ENCODE data around the gene UBQLN4.

UBQLN4 gene

DNA sequence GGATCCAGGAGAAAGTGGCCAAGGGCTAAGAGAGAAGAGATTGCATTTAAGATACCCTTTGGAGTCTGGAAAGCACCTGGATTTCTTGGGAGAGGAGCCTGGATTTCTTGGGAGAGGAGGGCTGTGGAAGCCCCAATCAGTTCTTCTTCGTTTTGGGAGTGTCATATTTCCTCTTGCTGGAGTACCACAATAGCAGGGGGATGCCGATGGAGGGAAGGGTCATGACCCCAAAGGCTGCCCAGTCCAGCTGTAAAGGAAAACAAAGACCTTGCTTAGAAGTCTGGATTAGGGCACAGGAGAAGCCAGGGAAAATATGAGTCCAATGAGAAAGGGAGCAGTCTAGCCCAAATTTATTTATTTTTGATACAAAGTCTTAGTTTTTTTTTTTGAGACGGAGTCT is 44.2 kb downstream of the UBQLN4 start:
- no peak for DNase-seq

DNA sequence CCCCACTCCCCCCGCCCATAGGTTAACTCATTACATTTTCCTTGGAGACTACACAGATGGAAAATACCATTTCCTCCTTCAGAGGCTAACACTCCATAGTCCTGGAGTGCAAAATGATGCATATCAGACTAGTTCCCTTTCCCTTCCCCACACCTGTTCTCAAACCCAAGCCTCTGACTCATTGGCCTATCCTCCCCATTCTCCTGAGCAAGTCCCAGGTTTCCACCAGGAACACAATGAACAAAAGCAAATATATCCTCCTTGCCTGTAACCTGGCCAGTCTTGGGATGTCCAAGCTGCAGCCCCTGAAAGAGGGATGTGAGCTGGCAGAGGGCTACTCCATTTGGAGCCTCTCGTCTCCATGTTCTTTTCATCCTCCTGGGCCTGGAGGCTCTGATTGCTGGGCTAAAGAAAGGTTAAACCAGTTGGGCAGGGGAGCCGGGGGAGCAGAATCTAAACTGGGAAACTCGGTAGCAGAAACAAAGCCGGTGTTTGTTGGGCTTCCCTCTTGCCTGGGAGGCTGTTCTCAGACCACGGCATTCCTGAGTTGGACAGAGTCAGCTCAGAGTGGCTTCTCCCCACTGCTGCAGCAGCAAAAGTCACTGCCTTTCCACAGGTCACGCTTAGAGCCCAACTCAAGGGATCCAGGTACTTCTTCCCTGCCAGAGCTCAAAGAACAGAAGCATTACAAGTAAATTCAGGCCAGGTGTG is 46.8 kb downstream of the UBQLN4 start:
- DNase-seq = no peak

DNA sequence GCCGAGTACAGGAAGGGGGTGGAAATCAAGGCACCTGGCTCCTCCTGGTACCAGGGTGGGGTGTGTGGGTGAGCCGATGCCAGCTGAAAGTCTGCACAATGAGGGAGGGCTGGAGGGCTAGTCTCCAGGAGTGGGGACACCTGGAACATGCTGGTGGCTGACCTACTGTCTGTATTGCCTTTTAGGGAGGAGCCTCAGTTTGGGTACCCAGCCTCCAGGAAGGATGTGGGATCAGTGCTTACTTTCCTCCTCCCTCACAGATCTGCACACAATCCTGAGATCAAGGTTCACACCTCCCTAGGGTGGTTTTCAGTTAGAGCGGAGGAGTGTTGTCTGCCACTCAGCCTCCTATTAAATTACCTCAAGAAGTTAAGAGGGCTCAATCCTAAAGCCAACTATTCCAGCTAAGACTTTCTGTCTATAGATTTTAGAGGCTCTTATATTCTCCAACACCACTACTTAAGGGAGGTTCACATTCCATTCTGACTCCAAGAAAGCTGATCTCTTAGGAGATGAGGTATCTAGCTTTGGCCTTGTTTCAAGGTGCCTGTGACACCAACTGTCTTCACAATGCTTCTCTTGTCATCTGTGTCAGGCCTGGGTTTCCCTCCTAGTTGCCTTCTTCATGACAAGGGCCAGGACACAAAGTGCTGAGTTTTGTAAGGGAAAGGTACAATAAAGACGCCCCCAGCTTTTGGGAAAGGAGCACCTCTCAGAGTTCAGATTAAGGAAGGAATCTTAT is 48.6 kb downstream of the UBQLN4 start:
- peak; percentile 60 for DNase-seq

DNA sequence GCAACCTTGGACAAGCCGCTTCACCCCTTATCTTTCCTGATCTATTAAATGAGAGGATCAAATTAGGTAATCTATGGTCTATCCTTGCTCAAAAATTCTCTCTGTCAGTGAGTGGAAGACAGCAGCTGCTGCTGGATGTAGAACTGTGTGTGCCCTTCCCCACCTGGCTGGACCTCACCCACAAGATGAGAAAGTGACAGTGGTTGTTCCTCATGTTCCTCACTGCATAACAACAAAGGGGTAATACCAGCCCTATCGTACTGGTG is 49.7 kb downstream of the UBQLN4 start:
- DNase-seq = no peak

DNA sequence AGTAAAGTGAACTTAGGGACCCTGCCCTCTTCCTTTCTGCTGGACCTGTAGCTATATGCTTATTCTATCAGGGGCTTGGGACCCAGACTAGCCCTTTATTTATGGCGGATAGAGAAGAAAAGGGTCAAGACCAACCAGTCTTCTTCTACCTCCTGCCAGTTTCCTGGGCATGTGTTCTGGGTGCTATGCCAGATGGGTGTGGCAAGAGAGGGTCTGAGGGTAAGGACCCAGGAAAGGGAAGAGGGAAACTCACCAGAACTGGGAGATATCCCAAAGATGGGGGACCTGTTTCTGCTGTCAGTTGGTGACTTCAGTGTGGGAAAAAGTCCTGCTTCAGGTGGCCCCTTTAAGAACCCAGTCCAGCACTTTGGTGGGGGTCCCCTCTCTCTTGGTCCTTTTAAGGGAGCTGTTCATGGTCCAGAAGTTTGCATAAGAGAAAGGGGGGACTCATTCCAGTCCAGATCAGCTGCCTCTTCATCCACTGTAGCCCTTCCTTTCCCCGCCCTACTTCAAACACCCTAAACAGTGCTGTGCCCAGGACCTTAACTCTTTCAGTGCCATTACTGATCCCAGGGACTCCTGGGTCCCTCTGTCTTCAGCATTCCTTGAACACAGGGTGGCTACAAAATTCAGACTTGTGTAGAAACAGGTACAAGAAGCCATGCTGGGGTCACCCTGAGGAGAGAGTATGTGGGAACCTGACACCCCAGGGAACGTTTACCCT is 51.2 kb downstream of the UBQLN4 start:
- no peak for DNase-seq

DNA sequence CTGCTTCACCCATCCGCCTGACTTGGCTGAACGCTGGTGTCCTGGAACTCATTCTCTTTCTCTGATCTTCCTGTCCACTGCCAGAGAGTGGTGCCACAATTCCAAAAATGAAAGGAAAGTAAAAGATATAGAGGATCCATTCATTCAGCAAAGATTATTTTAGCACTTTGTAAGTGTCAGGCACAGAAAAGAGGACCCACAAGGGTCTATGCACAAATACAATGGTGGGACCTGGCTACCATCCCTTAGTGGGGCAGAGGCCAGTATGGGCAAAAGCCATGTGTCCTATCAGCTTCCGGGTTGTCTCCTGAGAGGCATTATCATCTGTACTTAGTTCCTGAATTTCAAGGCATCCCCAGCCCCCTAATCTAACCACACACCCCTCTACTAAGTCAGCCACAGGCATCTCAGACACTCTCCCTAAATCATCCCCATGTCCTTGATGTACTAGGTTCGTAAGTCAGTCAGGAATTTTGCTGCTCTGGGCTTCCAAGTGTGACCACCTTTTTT is 51.9 kb downstream of the UBQLN4 start:
- DNase-seq = no peak

DNA sequence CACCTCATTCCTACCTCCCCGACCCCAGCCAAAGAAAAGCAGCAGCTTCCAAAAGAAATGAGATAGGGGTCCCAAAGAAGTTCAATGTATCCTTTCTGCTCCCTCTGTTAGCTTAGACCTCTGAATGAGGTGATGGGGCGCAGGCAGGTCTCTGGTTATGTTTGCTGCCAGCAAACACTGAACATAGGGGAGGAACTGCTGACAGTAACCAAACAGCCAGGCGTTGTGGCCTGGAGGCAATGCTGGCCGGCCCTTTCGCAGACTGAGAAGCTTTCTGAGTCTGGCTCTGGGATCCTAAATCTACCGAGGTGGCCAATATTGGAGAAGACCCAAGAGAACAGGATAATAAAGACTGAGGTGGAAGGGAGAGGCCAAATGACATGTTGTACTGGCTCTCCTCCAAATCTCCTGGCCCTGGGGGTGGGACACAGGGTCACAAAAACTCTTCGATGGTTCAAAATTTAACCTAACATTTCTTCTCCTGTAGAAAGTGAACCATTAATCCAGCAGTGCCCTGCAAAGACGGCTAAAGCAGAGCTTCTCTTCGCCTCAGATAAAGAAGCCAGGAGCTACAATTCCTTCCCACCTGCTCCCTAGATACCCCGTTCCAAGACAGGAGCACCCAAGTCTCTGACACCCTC is 52.5 kb downstream of the UBQLN4 start:
- DNase-seq = no peak

DNA sequence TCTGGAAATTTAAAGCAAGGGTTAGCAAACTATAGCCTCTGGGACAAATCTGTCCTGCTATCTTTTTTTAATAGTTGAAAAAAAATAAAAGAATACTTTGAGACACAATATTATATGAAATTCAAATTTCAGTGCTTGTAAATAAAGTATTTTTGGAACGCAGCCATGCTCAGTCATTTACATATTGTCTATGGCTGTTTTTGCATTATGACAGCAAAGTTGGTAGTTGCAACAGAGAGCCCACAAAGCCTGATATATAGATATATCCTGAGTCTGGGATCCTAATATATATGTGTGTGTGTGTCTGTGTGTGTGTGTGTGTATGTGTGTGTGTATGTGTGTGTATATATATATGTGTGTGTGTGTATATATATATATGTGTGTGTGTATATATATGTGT is 53.6 kb downstream of the UBQLN4 start:
- DNase-seq = no peak

DNA sequence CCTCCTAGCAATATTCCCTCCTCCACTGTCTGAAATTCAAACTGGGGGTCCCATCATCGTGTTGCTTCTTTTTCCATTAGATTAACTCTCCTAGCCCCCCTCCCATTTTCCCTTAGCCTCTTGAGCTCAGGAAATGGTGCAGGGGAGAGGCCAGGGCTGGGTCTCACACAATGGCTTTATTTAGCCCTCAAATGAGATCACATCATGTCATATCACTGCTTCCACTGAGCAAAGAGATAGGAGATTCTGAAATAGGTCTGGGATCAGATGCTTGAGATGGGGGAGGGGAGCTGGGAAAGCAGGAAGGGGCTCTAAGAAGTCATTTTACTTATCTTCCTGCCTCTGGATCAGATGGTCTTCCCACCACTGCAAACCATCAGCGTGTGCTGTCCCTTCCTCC is 57.4 kb downstream of the UBQLN4 start:
- DNase-seq = no peak

DNA sequence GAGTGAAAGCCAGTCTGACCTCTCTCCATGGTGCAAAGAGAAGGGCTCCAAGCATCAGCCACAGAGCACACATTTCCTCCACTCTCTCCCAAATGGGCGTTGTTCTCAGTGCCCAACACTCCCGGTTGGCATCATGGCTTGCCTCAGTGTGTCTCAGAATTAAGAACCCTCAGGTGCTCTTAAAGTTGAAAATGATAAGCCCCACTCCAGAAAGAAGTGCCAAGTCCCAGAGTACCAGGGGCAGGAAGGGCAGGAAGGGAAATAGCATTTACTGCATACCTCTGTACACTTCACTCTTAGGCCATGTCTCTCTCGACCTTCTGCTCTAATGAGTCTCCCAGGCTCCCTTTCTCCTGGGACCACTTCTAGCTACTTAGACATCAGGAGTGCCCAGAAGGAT is 60.0 kb downstream of the UBQLN4 start:
- DNase-seq = no peak

DNA sequence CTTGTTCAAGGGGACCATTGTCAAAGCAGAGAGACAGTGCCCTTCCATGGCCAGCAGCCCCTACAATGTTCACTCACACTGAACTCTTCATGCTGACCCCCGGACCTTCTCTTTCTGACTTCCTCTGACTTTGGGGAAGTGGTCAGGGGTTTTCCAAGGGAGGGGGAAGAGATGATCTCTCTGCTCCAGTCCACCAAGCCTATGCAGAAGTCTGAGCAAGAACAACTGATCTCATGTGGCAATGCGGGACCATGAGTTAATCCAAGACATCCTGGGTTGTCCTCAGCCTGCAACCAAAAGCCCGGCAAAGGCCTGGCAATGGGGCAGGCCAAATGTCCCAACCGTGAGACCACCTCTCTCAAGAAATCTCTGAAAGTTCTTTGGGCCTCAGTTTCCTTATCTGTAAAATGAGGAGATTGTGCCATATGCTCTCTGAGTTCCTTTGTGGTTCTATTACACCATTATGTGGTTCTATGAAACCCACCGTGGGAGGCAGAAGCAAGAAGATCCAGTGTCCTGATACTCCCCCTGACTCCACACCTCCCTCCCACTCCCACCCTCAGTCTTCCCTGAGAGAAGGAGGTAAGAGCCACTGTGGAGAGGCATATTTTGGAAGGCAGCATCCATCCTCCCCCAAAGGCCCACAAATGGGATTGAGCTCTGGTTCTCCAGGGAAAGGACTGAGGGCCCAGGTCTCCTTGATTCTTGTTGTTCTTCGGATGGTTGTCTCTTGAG is 63.4 kb downstream of the UBQLN4 start:
- DNase-seq = peak; percentile 20

DNA sequence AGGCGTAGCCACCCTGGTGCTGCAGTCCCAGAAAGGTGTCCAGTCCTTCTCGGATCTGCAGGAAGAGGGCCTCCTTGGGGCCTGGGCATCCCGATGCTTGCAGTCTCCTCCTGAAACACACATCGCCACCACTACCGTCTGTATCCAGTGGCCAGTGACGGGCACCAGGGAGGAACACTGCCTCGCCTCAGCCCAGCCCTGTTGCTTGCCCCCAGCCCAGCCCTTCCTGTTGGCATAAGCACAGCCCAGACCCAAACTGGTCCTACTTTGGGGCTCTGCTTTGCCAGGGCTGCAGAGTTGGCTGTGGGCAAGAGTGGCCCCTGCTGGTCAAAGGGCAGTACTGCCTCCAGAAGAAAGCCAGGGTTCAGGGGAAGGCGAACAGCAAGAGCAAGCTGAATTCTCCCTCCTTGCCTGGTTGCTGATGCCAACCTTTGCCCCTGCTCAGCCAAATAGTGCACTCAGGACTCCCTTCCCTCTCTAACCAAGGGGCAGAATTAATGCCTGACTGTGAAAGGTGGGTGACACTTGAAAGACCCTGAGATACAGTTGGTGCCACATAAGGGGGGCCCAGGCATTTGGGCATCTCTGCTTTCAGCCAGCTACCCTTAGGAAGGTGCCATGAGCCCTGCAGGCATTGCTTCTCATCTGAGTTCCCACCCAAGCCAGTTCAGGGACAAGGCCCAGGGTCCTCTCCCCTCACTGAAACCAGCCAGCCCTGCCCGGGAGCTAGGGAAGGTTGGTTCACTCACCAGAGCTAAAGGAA is 64.2 kb downstream of the UBQLN4 start:
- peak; percentile 87 for DNase-seq

Data from CD4-positive, alpha-beta T cell treated with Interleukin-12 subunit alpha and Interleukin-12 subunit beta, for 1 hour (primary cell).